MV-4-11 (cell line): ENCODE results near the gene FUOM.
A peak's percentile ranks its signal among the peaks of the same experiment; 100 is the strongest.
"Not testable (repeated sequence)": the region's sequence is repeated elsewhere in the genome, so short reads cannot be mapped to it uniquely, and the experiment has no call there.

Experiments
- DNase-seq: peaks from one replicate; lab custom pipeline; 2025; lab: John Stamatoyannopoulos, UW

Gene FUOM

DNA sequence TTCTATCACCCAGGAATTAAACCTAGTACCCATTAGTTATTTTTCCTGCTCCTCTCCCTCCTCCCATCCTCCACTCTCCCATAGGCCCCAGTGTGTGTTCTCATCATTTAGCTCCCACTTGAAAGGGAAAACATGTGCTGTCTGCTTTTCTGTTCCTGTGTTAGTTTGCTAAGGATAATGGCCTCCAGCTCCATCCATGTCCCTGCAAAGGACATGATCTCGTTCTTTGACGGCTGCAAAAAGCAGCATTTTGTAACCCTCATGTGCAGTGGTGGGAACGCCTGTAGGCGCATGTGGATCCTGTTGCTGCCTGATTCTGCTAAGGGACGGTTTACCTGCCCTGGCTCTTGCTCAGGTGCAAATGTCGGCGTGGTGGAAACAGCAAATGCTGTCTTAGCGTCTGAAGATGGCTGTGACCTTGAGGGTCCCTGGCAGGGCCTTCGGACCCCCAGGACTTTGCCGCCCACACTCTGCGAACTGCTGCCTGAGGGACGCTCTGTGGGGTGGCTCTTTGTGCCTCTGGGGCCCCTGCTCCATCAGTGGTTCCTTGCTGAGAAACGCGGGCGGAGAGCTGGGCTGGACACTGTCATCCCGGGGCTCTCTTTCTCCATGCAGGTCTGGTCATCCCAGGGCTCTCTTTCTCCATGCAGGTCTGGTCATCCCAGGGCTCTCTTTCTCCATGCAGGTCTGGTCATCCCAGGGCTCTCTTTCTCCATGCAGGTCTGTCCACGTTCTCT, 30.6 kb upstream of the FUOM start:
- DNase-seq, result peak; percentile 68

DNA sequence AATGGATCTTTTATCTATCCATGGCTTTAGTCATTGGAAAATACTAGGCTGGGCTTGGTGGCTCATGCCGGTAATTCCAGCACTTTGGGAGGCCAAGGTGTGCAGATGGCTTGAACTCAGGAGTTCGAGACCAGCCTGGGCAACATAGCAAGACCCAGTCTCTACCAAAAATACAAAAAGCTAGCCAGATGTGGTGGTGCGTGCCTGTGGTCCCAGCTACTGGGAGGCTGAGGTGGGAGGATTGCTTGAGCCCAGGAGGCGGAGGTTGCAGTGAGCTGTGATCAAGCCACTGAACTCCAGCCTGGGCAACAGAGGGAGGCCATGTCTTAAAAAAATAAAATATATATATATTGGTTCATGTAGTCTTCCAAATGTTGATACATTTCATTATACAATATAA, 29.1 kb upstream of the FUOM start:
- DNase-seq, result not testable (repeated sequence)

DNA sequence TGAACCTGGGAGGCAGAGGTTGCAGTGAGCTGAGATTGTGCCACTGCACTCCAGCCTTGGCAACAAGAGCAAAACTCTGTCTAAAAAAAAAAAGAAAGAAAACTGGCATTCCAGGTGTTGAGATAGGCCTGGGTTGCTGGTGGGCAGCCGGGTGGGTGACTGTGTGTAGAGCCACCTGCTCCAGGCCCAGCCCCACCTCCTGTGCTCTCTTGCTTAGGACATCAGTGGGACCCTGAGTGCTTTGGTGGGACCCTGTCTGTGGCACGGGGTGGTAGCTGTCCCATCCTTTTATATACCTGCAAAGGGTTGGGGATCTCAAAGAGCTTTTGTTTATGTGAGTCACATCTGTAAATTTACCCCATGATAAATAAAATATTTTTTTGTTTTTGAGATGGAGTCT, 27.4 kb upstream of the FUOM start:
- no peak for DNase-seq

DNA sequence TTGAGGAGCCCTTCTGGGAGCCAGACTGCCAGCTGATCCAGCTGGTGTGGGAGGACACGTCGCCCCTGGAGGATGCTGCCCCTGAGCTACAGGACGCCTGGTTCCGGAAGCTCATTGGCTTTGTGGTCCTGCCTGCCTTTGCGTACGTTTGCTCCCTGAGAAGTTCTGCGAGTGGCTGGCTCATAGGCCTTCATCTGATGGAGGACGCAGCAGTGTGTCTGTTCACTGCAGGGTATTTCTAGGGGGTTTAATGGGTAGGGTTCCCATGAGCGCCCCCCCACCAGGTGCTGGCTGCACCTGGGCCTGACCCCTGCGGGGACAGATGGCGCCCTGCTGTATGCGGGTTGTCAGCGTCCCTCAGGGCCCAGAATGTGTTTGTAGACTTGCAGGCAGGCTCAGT, 26.3 kb upstream of the FUOM start:
- no peak for DNase-seq

DNA sequence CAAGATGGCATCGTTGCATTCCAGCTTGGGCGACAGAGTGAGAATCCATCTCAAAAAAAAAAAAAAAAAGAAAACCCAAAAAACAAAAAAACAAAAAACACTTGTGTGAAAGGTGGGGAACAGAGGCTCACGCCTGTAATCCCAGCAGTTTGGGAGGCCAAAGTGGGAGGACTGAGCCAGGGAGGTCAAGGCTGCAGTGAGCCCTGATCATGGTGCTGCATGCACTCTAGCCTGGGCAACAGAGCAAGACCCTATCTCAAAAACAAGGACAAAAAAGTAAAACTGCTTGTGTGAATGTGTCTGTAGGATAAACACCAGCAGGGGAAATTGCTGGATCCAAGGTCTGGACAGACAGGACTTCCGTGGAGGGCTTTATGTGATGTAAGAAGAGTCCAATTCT, 25.7 kb upstream of the FUOM start:
- DNase-seq, result no peak

DNA sequence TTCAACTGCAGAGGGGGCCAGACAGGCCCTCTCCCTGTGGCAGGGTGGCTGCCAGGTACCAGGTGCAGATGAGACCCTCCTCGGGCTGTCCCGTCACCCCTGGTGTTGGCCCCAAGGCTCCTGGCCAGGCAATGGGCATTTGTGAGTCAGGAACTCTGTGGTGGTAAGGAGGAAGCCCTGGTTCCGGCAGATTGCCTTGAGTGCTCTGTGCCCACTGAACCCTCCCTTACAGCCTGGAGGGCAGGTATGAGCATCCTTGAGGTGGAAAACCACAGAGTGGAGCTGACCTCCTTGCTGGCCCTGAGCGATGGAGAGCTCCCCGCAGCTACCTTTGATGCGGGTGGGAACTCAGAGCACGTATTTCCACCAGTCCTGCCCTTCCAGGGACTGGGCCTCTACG, 23.2 kb upstream of the FUOM start:
- no peak for DNase-seq

DNA sequence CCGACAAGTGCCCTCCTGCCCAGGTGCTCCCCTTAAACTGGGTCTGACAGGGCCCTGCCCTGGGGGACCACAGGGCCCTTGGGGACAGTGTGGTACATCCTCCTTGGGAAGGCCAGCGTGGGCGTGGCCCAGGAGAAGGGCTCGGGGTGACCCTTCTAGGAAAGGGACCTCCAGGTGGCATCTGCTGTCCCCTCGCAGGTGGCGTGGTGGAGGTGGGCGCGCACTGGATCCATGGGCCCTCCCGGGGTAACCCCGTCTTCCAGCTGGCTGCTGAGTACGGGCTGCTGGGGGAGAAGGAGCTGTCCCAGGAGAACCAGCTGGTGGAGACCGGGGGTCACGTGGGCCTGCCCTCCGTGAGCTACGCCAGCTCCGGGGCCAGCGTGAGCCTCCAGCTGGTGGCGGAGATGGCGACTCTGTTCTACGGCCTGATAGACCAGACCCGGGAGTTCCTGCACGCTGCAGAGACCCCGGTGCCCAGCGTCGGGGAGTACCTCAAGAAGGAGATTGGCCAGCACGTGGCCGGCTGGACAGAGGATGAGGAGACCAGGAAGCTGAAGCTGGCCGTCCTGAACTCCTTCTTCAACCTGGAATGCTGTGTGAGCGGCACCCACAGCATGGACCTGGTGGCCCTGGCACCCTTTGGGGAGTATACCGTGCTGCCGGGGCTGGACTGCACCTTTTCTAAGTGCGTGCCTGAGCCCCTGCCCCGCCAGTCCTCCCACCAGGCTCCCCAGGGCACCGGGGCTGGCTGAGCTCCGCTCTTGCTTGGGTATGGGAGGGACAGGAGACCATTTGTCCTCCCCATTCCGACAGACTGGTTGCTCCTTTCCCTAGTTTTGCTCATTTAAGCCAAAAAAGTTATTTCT, 22.2 kb upstream of the FUOM start:
- DNase-seq, result no peak

DNA sequence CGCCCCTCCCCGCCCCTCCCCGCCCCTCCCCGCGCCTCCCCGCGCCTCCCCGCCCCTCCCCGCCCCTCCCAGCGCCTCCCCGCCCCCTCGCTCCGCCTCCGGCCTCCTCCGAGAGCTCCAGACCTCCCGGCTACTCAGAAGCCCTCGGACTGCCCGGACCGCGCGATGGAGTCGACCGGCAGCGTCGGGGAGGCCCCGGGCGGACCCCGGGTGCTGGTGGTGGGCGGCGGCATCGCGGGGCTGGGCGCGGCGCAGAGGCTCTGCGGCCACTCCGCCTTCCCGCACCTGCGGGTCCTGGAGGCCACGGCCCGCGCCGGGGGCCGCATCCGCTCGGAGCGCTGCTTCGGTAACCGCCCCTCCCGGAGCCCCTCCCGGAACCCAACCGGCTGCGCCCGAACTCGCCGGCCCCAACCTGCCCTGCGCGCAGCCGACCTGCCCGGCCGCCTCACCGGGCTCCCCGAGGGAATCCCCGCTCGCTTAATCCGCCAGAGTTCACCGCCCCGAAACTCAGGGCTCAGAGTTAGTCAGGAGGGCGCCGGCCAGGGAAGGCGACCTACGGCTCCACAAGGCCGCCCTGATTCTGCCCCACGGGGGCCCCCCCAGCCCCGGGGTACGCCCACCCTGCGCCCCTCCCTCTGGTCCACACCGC, 21.5 kb upstream of the FUOM start, which contains the start of gene PAOX:
TSS of gene PAOX (plus strand) at position 111 of the 649 bp plus-strand sequence. CDS start at position 166, 55 bp downstream.
- DNase-seq, result no peak

- peak; percentile 47 for DNase-seq
Measured at GRCh38 chr10:133378251-133379096, 20.7 kb upstream of the FUOM start.

- no peak for DNase-seq
Measured at GRCh38 chr10:133377818-133378250, 20.0 kb upstream of the FUOM start.

DNA sequence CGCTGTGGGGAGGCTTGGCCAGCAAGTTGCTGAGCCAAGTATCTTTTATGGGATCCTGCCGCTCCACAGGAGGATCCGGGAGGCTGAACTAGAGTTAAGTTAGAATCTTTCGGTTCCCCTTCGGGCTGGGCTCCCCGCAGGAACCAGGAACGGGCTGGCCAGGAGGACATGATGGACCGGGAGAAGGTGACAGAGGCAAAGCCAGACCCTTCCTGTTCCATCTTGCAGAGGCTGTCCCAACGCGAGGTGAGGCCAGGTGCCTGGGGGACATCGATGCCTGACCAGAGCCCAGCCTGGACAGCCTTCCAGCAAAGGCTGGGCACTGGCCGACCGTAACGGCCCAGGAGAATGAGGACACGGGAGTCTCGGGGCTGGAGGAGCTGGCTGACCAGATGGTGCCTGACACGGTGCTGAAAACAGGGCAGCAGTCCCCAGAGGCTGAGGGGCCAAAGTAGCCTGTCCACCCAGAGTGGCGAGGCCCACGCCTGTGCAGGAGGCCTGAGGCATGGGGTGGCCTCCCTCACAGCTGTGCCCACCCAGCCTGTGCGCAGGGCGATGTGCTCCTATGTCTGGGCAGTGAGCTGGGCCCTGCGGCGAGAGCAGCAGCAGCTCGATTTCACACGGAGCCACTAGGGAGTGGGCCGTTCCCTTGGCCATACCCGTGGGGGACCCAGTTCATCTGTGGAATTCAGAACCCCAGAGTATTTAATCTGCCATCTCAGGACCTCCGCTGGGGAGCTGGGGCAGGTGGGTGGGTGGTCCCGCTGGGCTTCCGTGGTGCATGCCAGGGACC, 19.4 kb upstream of the FUOM start:
- no peak for DNase-seq

DNA sequence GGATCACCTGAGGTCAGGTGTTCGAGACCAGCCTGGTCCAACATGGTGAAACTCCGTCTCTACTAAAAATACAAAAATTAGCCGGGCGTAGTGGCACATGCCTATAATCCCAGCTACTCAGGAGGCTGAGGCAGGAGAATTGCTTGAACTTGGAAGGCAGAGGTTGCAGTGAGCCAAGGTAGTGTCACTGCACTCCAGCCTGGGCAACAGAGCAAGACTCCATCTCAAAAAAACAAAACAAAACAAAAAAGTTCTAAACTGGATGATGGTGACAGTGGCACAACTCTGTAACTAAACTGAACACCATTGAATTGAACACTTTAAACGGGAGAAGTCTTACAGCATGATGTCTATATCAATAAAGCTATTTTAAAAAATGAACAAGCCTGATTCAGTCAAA, 18.4 kb upstream of the FUOM start:
- DNase-seq, result not testable (repeated sequence)

DNA sequence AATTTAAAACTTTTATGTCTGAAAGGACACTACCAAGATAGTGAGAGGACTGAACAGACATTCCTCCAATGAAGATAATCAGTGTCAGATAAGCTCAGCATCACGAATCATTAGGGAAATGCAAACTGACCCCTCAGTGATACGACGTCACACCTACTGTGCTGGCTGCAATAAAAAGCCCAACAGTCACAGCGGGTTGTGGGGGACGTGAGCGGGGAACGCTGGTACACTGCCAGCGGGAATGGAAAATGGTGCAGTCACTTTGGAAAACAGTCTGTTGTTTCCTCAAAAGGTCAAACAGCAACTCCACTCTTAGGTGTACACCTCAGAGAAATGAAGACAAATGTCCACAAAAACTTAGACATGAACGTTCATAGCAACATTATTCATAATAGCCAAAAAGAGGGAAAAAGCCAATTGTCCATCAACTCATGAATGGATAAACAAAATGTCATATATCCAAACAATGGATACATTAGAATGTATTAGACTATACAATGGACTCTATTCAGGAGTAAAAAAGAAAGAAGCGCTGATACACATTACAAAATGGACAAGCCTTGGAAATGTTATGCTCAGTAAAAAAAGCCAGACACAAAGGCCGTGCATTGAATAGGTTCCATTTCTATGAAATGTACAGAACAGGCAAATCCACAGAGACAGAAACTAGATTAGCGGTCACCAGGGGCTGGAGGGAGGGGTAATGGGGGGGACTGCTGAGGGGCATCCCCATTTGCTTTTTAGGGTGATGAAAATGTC, 17.7 kb upstream of the FUOM start:
- DNase-seq, result no peak

GRCh38 chr10:133373174-133374090, 15.6 kb upstream of the FUOM start, which contains the start of gene ECHS1:
ECHS1 (minus strand) TSS chr10:133373354; CDS start chr10:133373333, 21 bp downstream.
- peak; percentile 80 for DNase-seq

DNA sequence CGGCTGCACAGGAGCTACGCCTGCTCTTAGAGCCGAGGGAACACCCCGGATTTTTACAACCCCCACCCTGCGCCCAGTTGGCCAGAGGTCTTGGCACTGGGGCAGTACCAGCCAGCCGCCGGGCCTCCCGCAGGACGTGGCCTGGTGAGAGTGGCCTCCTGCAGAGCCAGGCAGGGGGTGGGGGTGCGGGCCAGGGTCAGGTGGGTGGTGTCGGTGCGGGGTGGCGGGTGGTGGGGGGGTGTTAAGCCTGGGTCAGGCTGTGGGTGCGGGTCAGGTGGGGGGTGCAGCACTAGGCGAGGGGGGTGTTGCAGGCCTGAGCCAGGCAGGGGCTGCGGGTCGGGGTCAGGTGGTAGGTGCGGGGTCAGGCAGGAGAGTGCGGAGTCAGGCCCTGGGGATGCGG, 14.7 kb upstream of the FUOM start:
- no peak for DNase-seq

GRCh38 chr10:133370030-133370786, 12.4 kb upstream of the FUOM start:
- peak; percentile 19 for DNase-seq

DNA sequence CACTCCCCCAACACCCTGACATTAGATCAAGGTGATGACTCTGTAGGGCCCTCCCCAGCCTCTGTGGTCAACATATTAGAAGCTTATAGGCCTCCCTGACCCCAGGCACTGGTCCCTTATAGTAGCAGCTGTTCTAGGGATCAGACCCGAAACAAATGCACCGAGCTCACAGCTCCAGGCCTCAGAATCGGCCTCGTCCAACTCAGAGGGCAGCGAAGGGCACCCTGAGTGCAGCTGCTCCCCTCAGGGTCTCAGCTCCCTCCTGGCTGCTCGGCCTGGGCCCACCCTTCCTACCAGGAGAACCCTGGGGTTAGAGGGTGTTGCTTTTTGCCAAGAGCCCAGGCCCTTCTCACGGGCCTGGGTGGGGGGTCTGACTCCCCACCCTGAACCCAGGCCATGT, 10.3 kb upstream of the FUOM start:
- no peak for DNase-seq

GRCh38 chr10:133367461-133367860, 9.6 kb upstream of the FUOM start:
- DNase-seq, result not testable (repeated sequence)
